CD4-positive, alpha-beta T cell treated with Interleukin-10 for 1 hour (primary cell): ENCODE measurements around the gene DEFB114.
"Not testable (repeated sequence)": the region's sequence is repeated elsewhere in the genome, so short reads cannot be mapped to it uniquely, and the experiment has no call there.

Experiments
- DNase-seq: peaks from one replicate; pipeline ENCODE4 v3.0.0-alpha.2; 2020

Gene DEFB114, protein sequence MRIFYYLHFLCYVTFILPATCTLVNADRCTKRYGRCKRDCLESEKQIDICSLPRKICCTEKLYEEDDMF

GRCh38 chr6:49964064-49964463 lies at the start of gene DEFB114:
Gene DEFB114 (minus strand): TSS chr6:49964164. CDS start chr6:49964105, 59 bp downstream.
- DNase-seq: no peak

GRCh38 chr6:50007819-50008218 lies 43.9 kb upstream of the DEFB114 start:
- no peak for DNase-seq

DNA sequence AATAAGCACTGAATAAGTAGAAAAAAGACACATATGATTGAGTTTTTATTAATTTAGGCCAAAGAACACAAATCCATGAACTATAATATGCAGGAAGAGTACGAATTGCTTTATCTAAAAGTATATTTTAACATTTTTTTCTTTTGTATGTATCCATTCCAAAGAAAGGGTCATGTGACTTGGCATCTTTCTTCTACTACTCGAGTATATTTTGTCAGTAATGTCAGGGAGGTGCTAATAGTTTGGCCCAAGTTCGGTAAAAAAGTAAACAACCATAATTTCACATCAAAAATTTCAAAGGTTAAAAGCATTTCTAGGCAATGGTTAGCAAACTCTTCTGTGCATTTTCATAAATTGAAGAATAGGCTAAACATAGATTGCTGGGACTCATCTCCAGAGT lies 39.2 kb upstream of the DEFB114 start:
- DNase-seq: no peak

DNA sequence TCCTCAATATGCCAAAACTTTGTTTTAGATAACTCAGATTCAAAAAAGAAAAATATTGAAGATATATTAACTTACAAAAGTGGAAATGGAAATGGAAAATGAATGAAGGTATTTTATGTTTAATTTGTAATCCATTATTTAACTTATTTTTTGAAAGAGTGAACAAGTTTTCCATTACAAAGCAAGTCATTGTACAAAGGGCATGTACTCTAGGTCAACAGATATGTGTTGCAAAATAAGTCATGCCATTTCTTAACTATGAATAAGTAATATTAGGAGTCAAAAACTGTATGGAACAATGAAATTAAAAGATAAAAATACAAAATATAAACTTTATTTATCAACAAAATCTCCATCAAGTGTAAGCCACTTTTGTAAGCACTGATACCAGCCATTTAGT lies 31.3 kb upstream of the DEFB114 start:
- no peak for DNase-seq

- no peak for DNase-seq
Observed at GRCh38 chr6:49988900-49989299, 24.9 kb upstream of the DEFB114 start.

GRCh38 chr6:49987749-49988148 lies 23.8 kb upstream of the DEFB114 start:
- no peak for DNase-seq

- no peak for DNase-seq
Observed at GRCh38 chr6:49986551-49986950, 22.6 kb upstream of the DEFB114 start.

GRCh38 chr6:49982046-49982445 lies 18.1 kb upstream of the DEFB114 start:
- DNase-seq: no peak

GRCh38 chr6:49980898-49981297 lies 16.9 kb upstream of the DEFB114 start:
- no peak for DNase-seq

DNA sequence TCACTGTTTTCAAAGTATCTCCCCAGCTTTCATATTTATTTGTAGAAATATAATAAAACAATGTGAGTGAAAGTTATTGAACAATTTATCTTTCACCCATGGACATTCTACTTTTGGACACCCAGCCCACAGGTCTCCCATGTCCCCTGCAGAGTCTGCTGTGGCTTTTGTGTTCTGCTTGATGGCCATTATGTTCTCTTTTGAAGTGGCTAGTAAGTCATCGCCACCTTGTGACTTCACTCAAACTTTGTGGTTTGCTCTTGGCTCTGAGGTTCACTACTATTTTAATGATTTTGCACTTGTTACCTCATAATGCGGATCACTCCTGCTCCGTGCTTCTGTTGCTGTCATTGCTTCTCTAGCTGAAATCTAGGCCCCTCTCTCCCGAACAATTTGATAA lies 15.6 kb upstream of the DEFB114 start:
- DNase-seq: no peak

GRCh38 chr6:49978332-49979226 lies 14.6 kb upstream of the DEFB114 start:
- DNase-seq: no peak

DNA sequence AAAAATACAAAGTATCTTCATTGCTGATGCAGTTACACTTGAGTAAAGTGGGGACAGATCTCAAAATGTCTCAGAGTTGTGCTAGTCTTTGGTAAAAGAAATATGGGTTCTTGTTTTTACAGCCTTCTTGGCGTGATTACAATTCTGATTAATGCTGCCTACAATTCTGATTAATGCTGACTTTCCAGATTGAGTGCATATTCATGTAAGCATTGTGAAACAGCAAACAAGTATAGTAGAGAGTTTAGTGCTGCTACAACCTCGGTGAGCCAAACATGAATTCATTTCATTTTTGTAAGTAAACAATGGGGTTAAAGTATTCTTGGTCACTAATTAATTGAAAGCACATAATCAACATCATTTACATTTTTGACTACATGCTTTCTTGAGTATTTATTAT lies 5.6 kb upstream of the DEFB114 start, which contains the start of gene DEFB113:
Gene DEFB113, minus strand, starts transcription at position 21 of the 400 bp plus-strand sequence. Its CDS starts 0 bp downstream, at position 21.
- DNase-seq: no peak

GRCh38 chr6:49966823-49967222 lies 2.9 kb upstream of the DEFB114 start:
- no peak for DNase-seq

GRCh38 chr6:49966334-49966733 lies 2.4 kb upstream of the DEFB114 start:
- DNase-seq: no peak

GRCh38 chr6:49958180-49958579 lies 5.8 kb downstream of the DEFB114 start:
- DNase-seq: no peak

GRCh38 chr6:49955847-49956246 lies 8.1 kb downstream of the DEFB114 start:
- no peak for DNase-seq

- no peak for DNase-seq
Observed at GRCh38 chr6:49951926-49952325, 12.0 kb downstream of the DEFB114 start.

GRCh38 chr6:49950415-49950751 lies 13.6 kb downstream of the DEFB114 start:
- DNase-seq: no peak

- DNase-seq: no peak
Observed at GRCh38 chr6:49949062-49949461, 14.9 kb downstream of the DEFB114 start.

- no peak for DNase-seq
Observed at GRCh38 chr6:49946835-49947234, 17.1 kb downstream of the DEFB114 start.

DNA sequence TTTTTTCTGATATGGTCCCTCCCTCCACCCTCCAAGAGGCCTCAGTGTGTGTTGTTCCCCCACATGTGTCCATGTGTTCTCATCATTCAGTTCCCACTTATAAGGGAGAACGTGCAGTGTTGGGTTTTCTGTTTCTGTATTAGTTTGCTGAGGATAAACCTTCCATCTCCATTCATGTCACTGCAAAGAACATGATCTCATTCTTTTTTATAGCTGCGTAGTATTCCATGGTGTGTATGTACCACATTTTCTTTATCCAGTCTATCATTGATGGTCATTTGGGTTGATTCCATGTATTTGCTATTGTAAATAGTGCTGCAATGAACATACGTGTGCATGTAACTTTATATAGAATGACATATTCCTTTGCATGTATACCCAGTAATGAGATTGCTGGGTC lies 19.9 kb downstream of the DEFB114 start:
- DNase-seq: not testable (repeated sequence)

DNA sequence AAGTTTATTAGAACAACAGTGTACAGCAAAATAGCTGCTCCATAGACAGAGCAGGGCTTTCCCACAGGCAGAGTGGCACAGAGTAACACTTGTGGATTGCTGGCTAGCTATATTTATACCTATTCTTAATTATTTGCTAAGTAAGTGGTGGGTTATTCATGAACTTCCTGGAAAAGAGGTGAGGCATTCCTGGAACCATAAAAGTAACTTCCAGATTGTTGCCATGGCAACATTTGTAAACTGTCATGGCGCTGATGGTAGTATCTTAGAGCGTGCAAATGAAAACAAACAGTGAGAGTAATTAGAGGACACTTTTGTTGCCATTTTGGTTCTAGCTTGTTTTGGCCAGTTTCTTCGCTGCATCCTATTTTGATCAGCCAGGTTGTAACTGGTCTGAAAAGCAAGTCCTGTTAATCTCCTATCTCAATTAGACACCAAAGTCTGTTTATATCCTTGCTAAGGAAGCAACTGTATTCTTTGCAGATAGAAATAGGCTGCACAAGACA lies 23.9 kb downstream of the DEFB114 start:
- no peak for DNase-seq

GRCh38 chr6:49937811-49938210 lies 26.2 kb downstream of the DEFB114 start:
- DNase-seq: no peak

- no peak for DNase-seq
Observed at GRCh38 chr6:49937017-49937416, 26.9 kb downstream of the DEFB114 start.

GRCh38 chr6:49935387-49935786 lies 28.6 kb downstream of the DEFB114 start:
- DNase-seq: no peak
